ENCODE results near the gene ADPGK. TPM values are rescaled to one million over a fixed set of nuclear protein-coding genes. Genes with fewer than 3 reads are reported as not detected.
A peak's percentile ranks its signal among the peaks of the same experiment; 100 is the strongest.

Gene ADPGK
- total RNA-seq, 1 donor from 2014 or later: 33.9 TPM

DNA sequence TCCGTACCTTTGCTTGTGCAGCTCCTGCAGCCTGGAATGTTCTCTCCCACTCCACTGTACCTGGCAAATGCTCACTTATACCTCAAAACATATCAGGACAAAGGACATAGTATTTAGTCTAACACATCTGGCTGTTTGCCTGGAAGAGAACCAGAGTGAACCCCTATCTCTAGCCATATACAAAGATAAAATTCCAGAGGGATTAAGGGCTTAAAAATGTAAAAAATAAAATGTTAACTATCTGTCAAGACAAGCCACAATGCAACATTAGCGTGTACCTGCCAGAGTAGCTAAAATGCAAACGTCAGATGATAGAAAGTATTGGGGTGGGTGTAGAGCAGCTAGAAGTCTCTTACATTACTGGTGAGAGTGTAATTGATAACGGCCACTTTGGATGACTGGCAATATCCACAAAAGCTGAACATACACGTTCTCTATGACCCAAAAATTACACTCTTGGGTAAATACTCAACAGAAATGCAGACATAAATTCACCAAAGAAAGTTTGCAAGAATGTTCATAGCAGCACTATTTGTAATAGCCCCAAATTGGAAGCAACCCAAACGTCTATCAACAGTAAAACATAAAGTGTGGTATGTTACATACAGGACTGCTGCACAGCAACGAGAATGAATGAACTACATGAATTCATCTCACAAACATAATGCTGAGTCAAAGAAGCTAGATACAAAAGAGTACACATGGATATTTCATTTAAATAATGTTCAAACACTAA, 18.2 kb upstream of the ADPGK start:
- no peak for DNase-seq (ENCODE audit: low read depth)
- no peak overlapping the region for H3K4me3 ChIP-seq (ENCODE audit: low read depth, low read length)
- peaks cover 2% of the 10 kb centered on the region for H3K27me3 ChIP-seq (ENCODE audit: control insufficient read depth, insufficient read depth, low read length)
- no peaks in the 10 kb centered on the region for H3K36me3 ChIP-seq (ENCODE audit: control insufficient read depth, insufficient read depth, low read length)
- TF ChIP-seq, protein P1, sequence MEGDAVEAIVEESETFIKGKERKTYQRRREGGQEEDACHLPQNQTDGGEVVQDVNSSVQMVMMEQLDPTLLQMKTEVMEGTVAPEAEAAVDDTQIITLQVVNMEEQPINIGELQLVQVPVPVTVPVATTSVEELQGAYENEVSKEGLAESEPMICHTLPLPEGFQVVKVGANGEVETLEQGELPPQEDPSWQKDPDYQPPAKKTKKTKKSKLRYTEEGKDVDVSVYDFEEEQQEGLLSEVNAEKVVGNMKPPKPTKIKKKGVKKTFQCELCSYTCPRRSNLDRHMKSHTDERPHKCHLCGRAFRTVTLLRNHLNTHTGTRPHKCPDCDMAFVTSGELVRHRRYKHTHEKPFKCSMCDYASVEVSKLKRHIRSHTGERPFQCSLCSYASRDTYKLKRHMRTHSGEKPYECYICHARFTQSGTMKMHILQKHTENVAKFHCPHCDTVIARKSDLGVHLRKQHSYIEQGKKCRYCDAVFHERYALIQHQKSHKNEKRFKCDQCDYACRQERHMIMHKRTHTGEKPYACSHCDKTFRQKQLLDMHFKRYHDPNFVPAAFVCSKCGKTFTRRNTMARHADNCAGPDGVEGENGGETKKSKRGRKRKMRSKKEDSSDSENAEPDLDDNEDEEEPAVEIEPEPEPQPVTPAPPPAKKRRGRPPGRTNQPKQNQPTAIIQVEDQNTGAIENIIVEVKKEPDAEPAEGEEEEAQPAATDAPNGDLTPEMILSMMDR (IDR thresholded peaks at IDR 0.05; ENCODE audit: insufficient read depth, low read length, poor library complexity, severe bottlenecking): no peak

DNA sequence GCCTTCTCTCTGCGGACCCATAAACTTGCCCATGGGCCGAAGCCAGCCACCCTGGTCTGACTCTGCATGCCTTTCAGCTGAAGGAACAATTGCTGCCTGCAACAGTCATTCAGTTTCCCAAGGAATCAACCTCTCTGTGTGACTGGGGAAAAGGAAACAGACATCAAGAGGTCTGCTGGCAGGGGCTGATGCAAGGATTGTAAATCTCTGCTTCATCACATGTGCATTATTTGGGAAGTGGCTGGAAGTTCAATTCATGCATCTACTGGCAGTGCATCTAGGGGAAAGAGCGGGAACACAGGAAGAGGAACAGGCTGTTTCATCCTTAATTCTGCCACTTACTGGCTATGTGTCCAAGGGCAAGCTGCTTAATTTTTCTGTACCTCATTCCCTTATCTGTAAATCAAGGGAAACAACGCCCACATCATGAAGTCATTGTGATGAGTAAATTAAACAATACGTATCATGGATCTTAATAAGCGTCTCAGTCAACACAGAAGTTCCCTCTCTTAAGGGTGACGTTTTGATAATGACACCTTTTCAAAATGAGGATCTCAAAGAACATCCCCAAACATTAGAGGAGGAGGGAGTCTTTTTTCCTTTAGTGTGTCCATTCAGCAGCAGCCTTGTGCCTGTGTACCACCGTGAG, 17.4 kb upstream of the ADPGK start:
- no peak for DNase-seq (ENCODE audit: low read depth)
- H3K36me3 ChIP-seq (ENCODE audit: control insufficient read depth, insufficient read depth, low read length): no peaks in the 10 kb centered on the region
- H3K4me3 ChIP-seq (ENCODE audit: low read depth, low read length): no peak overlapping the region
- TF ChIP-seq, protein P1 (IDR thresholded peaks at IDR 0.05; ENCODE audit: insufficient read depth, low read length, poor library complexity, severe bottlenecking): no peak
- H3K27me3 ChIP-seq (ENCODE audit: control insufficient read depth, insufficient read depth, low read length): peaks cover 2% of the 10 kb centered on the region

DNA sequence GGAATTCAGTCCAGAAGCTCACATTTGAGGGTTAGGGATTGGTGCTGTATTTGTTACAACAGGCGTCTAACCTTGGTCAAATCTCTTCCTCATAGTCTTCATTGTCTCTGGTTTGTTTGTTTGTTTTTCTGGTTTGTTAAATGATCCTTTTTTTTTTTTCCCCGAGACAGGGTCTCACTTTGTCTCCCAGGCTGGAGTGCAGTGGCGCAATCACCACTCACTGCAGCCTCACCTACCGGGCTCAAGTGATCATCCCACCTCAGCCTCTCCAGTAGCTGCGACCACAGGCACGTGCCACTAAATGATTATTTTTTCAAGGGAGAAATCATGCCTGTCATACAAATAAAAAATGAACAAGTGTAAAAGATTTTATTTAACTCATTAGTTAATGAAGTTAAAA, 14.3 kb upstream of the ADPGK start:
- Histone ChIP-seq H3K36me3 (ENCODE audit: control insufficient read depth, insufficient read depth, low read length) (no peaks in the 10 kb centered on the region), H3K4me3 (ENCODE audit: low read depth, low read length) (no peak overlapping the region), H3K27me3 (ENCODE audit: control insufficient read depth, insufficient read depth, low read length) (no peaks in the 10 kb centered on the region)
- TF ChIP-seq, protein P1 (IDR thresholded peaks at IDR 0.05; ENCODE audit: insufficient read depth, low read length, poor library complexity, severe bottlenecking): no peak
- no peak for DNase-seq (ENCODE audit: low read depth)

DNA sequence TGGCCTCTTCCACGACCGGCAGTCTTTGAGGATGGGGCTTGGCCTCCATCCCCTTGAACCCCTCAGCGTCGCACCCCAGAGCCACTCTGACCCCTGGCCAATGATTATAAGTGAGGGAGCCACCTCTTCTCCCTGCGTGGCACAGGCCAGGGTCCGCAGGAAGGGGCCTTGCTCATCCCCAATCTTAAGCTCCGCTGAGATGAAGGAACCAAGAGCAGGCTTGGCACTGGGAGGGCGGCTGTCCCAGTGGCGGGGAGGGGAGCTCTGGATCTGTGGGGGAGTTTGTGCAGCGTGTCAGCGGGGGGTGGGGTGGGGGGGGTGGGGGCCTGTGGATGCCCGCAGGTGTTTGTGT, 13.8 kb upstream of the ADPGK start:
- peak overlapping the region; percentile 43 for H3K4me3 ChIP-seq (ENCODE audit: low read depth, low read length)
- H3K27me3 ChIP-seq (ENCODE audit: control insufficient read depth, insufficient read depth, low read length): no peaks in the 10 kb centered on the region
- TF ChIP-seq, protein P1 (IDR thresholded peaks at IDR 0.05; ENCODE audit: insufficient read depth, low read length, poor library complexity, severe bottlenecking): no peak
- H3K36me3 ChIP-seq (ENCODE audit: control insufficient read depth, insufficient read depth, low read length): no peaks in the 10 kb centered on the region
- DNase-seq (ENCODE audit: low read depth): no peak

DNA sequence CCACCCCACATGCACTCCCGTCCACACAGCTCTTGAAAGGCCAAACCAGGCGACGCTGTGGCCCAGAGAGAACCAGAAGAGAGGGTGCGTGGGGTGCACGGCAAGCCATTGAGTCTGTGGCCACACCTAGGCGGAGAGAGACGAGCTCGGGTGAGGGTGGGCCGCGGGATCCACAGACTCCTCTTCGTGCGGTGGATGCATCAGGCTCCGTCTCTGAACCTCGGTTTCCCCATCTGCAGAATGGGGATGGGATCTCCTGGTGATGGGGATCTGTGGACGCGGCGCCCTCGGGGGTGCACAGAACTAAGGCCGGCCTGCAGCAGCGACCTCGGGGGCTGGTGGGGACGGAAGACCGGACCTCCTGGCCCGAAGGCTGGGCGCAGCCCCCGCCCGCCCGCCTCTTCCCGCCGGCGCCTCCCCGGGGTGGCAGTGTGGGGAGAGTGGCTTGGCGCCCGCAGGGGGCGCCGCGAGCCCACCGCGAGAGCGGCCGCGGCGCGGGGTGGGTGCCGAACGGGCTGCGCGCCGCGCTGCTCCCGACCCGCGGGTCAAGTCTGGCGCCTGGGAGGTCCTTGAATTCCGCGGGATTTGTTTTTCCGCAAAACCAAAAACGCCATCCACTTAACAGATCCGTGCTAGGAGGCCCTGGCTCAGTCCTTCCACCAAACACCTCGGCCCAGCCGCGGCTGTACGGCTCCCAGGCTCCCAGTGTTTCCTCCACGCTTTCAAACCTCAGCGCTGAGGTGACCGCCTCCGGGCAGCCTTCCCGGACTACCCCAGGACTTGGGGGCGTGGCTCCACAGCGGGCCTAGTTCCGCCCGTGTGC, 13.2 kb upstream of the ADPGK start:
- TF ChIP-seq, protein P1 (IDR thresholded peaks at IDR 0.05; ENCODE audit: insufficient read depth, low read length, poor library complexity, severe bottlenecking): peak; percentile 11
- Histone ChIP-seq H3K36me3 (ENCODE audit: control insufficient read depth, insufficient read depth, low read length) (no peaks in the 10 kb centered on the region), H3K4me3 (ENCODE audit: low read depth, low read length) (peak overlapping the region; percentile 43), H3K27me3 (ENCODE audit: control insufficient read depth, insufficient read depth, low read length) (no peaks in the 10 kb centered on the region)
- no peak for DNase-seq (ENCODE audit: low read depth)
